Panc1 (cell line): ENCODE measurements around the gene OSBPL5.

Experiments used
- POLR2AphosphoS5 ChIP-seq: IDR thresholded peaks from 2 replicates; pipeline ENCODE4 v1.6.1; 2012; ENCODE audit warnings: mild to moderate bottlenecking, low read depth, low read length, moderate library complexity
- SIN3A ChIP-seq: IDR thresholded peaks from 2 replicates; pipeline ENCODE4 v1.6.1; 2012; ENCODE audit warnings: low read depth, mild to moderate bottlenecking, low read length, moderate library complexity, borderline replicate concordance; ENCODE audit not compliant: insufficient read depth
- TCF7L2 ChIP-seq: IDR thresholded peaks from 2 replicates; pipeline ENCODE4 v1.6.1; 2011; ENCODE audit warnings: mild to moderate bottlenecking, low read depth, low read length, inconsistent platforms
- TF ChIP-seq, protein P1 (sequence below): fragments of 450-650 bp; IDR thresholded peaks from 2 replicates; pipeline ENCODE4 v1.5.1; 2017; ENCODE audit warnings: mild to moderate bottlenecking
- TF ChIP-seq, protein P2 (sequence below), 2 experiments: IDR thresholded peaks; 2 replicates each; pipeline ENCODE4 v1.6.1; 2011 to 2012; ENCODE audit warnings: low read depth in 2 of 2, control low read depth in 1 of 2, low read length in 1 of 2, mild to moderate bottlenecking in 1 of 2, moderate library complexity in 1 of 2; ENCODE audit not compliant: insufficient read depth in 1 of 2

DNA sequence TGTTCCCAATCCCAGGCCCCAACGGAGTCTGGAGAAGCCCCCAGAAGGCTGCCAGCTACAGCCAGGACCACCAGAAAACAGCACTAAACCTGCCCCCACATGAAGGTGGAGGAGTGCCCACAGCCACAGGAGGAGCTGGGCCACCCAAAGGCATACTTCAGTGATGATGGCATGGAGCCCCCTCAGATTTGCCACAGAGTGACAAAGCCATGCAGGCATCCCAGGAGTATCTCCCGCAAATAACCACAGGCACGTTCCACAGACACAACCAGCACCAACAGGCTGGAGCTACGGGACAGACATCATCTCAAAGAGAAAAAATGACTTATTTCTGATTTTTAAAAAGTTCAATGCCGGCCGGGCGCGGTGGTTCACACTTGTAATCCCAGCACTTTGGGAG, 118.5 kb downstream of the OSBPL5 start:
- TF ChIP-seq POLR2AphosphoS5 (no peak), TCF7L2 (no peak), SIN3A (no peak)
- TF ChIP-seq, protein P1, sequence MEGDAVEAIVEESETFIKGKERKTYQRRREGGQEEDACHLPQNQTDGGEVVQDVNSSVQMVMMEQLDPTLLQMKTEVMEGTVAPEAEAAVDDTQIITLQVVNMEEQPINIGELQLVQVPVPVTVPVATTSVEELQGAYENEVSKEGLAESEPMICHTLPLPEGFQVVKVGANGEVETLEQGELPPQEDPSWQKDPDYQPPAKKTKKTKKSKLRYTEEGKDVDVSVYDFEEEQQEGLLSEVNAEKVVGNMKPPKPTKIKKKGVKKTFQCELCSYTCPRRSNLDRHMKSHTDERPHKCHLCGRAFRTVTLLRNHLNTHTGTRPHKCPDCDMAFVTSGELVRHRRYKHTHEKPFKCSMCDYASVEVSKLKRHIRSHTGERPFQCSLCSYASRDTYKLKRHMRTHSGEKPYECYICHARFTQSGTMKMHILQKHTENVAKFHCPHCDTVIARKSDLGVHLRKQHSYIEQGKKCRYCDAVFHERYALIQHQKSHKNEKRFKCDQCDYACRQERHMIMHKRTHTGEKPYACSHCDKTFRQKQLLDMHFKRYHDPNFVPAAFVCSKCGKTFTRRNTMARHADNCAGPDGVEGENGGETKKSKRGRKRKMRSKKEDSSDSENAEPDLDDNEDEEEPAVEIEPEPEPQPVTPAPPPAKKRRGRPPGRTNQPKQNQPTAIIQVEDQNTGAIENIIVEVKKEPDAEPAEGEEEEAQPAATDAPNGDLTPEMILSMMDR = no peak
- TF ChIP-seq, protein P2, sequence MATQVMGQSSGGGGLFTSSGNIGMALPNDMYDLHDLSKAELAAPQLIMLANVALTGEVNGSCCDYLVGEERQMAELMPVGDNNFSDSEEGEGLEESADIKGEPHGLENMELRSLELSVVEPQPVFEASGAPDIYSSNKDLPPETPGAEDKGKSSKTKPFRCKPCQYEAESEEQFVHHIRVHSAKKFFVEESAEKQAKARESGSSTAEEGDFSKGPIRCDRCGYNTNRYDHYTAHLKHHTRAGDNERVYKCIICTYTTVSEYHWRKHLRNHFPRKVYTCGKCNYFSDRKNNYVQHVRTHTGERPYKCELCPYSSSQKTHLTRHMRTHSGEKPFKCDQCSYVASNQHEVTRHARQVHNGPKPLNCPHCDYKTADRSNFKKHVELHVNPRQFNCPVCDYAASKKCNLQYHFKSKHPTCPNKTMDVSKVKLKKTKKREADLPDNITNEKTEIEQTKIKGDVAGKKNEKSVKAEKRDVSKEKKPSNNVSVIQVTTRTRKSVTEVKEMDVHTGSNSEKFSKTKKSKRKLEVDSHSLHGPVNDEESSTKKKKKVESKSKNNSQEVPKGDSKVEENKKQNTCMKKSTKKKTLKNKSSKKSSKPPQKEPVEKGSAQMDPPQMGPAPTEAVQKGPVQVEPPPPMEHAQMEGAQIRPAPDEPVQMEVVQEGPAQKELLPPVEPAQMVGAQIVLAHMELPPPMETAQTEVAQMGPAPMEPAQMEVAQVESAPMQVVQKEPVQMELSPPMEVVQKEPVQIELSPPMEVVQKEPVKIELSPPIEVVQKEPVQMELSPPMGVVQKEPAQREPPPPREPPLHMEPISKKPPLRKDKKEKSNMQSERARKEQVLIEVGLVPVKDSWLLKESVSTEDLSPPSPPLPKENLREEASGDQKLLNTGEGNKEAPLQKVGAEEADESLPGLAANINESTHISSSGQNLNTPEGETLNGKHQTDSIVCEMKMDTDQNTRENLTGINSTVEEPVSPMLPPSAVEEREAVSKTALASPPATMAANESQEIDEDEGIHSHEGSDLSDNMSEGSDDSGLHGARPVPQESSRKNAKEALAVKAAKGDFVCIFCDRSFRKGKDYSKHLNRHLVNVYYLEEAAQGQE (IDR thresholded peaks at IDR 0.05; ENCODE audit: insufficient read depth in 1 of 2, low read depth in 2 of 2, low read length in 1 of 2) = no peak
